Endothelial cell of umbilical vein (primary cell): Measurements from ENCODE around the gene LANCL3.

Experiments used
- CTCF ChIP-seq, 2 donors: IDR thresholded peaks; 1 replicate in 1 of 2; 2 replicates in 1 of 2; pipeline ENCODE4 v1.5.1; 2011; ENCODE audit warnings: low read length in 2 of 2, mild to moderate bottlenecking in 2 of 2, moderate library complexity in 2 of 2, control low read depth in 1 of 2, inconsistent platforms in 1 of 2, low read depth in 1 of 2; ENCODE audit not compliant: insufficient read depth in 1 of 2; ENCODE audit errors: extremely low read depth in 1 of 2
- MAX ChIP-seq: IDR thresholded peaks from 2 replicates; pipeline ENCODE4 v1.6.1; 2011; ENCODE audit not compliant: insufficient read depth, insufficient read length
- POLR2A ChIP-seq: IDR thresholded peaks from 2 replicates; pipeline ENCODE4 v1.6.1; 2012; ENCODE audit warnings: low read depth, mild to moderate bottlenecking, control low read depth, low read length

- TF ChIP-seq CTCF (IDR thresholded peaks at IDR 0.05; ENCODE audit: extremely low read depth in 1 of 2, insufficient read depth in 1 of 2, low read depth in 1 of 2, low read length in 2 of 2): no peak
- no peak for TF ChIP-seq MAX
- no peak for TF ChIP-seq POLR2A
Measured at GRCh38 chrX:37543324-37543723, 28.1 kb upstream of the LANCL3 start.
